Measurements from ENCODE around the gene USP17L28. TPM values are rescaled to one million over a fixed set of nuclear protein-coding genes. Genes with fewer than 3 reads are reported as not detected.

The USP17L28 gene
- not detected in 2 replicates for polyA plus RNA-seq

DNA sequence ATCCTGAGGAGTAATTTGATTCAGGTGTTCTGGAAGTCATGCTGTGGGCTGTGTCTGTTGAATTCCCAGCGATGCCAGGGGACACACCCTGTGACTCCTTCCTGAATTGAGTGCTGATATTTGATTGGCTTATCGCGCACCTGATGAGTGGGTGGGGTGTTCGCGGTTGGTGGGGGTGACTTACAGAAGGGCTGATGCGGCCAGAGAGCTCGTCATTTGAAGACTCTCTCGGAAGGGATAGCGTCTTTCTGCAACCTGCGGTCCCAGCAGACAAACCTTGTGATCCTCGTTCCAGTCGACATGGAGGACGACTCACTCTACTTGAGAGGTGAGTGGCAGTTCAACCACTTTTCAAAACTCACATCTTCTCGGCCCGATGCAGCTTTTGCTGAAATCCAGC lies at the start of gene USP17L28:
USP17L28 (plus strand) TSS at position 301 of the 400 bp plus-strand sequence; CDS start at position 301, 0 bp downstream.

GRCh38 chr4:9324865-9325264 lies 23.8 kb upstream of the USP17L28 start, which contains the start of gene USP17L24:
Gene USP17L24 (plus strand): TSS chr4:9325165. CDS start chr4:9325165, 0 bp downstream.

DNA sequence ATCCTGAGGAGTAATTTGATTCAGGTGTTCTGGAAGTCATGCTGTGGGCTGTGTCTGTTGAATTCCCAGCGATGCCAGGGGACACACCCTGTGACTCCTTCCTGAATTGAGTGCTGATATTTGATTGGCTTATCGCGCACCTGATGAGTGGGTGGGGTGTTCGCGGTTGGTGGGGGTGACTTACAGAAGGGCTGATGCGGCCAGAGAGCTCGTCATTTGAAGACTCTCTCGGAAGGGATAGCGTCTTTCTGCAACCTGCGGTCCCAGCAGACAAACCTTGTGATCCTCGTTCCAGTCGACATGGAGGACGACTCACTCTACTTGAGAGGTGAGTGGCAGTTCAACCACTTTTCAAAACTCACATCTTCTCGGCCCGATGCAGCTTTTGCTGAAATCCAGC lies 19.1 kb upstream of the USP17L28 start, which contains the start of gene USP17L25:
USP17L25 (plus strand) TSS at position 301 of the 400 bp plus-strand sequence; CDS start at position 301, 0 bp downstream.

GRCh38 chr4:9334358-9334757 lies 14.3 kb upstream of the USP17L28 start, which contains the start of gene USP17L26:
Gene USP17L26 (plus strand): TSS chr4:9334658. CDS start chr4:9334658, 0 bp downstream.

DNA sequence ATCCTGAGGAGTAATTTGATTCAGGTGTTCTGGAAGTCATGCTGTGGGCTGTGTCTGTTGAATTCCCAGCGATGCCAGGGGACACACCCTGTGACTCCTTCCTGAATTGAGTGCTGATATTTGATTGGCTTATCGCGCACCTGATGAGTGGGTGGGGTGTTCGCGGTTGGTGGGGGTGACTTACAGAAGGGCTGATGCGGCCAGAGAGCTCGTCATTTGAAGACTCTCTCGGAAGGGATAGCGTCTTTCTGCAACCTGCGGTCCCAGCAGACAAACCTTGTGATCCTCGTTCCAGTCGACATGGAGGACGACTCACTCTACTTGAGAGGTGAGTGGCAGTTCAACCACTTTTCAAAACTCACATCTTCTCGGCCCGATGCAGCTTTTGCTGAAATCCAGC lies 9.6 kb upstream of the USP17L28 start, which contains the start of gene USP17L5:
USP17L5 (plus strand) TSS at position 301 of the 400 bp plus-strand sequence; CDS start at position 301, 0 bp downstream.

DNA sequence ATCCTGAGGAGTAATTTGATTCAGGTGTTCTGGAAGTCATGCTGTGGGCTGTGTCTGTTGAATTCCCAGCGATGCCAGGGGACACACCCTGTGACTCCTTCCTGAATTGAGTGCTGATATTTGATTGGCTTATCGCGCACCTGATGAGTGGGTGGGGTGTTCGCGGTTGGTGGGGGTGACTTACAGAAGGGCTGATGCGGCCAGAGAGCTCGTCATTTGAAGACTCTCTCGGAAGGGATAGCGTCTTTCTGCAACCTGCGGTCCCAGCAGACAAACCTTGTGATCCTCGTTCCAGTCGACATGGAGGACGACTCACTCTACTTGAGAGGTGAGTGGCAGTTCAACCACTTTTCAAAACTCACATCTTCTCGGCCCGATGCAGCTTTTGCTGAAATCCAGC lies 4.8 kb upstream of the USP17L28 start, which contains the start of gene USP17L27:
USP17L27 (plus strand) TSS at position 301 of the 400 bp plus-strand sequence; CDS start at position 301, 0 bp downstream.

GRCh38 chr4:9353338-9353737 lies 4.6 kb downstream of the USP17L28 start, which contains the start of gene USP17L29:
Gene USP17L29 (plus strand): TSS chr4:9353638. CDS start chr4:9353638, 0 bp downstream.

GRCh38 chr4:9362829-9363228 lies 14.1 kb downstream of the USP17L28 start, which contains the start of gene USP17L30:
Gene USP17L30 (plus strand): TSS chr4:9363129. CDS start chr4:9363129, 0 bp downstream.

Other genes with a start within 250 kb of the USP17L28 start
- 0.13 TPM in 1 of 2 replicates, not detected in the other for gene FAM90A26, start 178.5 kb upstream of the USP17L28 start, polyA plus RNA-seq
- gene USP17L10, start 138.2 kb upstream of the USP17L28 start, polyA plus RNA-seq = not detected in 2 replicates
- not detected in 2 replicates for gene USP17L11, start 133.5 kb upstream of the USP17L28 start, polyA plus RNA-seq
- gene USP17L12, start 128.7 kb upstream of the USP17L28 start, polyA plus RNA-seq = not detected in 2 replicates
- gene USP17L13, start 124.0 kb upstream of the USP17L28 start, polyA plus RNA-seq = not detected in 2 replicates
- gene USP17L15, start 114.5 kb upstream of the USP17L28 start, polyA plus RNA-seq = not detected in 2 replicates
- gene USP17L17, start 105.0 kb upstream of the USP17L28 start, polyA plus RNA-seq = not detected in 2 replicates
- gene USP17L18, start 100.3 kb upstream of the USP17L28 start, polyA plus RNA-seq = not detected in 2 replicates
- not detected in 2 replicates for gene USP17L19, start 95.5 kb upstream of the USP17L28 start, polyA plus RNA-seq
- not detected in 2 replicates for gene USP17L20, start 90.8 kb upstream of the USP17L28 start, polyA plus RNA-seq
- not detected in 2 replicates for gene USP17L21, start 86.0 kb upstream of the USP17L28 start, polyA plus RNA-seq
- gene USP17L22, start 81.3 kb upstream of the USP17L28 start, polyA plus RNA-seq = not detected in 2 replicates
- gene USP17L24, start 23.7 kb upstream of the USP17L28 start, polyA plus RNA-seq = not detected in 2 replicates
- gene USP17L25, start 19.0 kb upstream of the USP17L28 start, polyA plus RNA-seq = not detected in 2 replicates
- gene USP17L26, start 14.2 kb upstream of the USP17L28 start, polyA plus RNA-seq = not detected in 2 replicates
- gene USP17L5, start 9.5 kb upstream of the USP17L28 start, polyA plus RNA-seq = not detected in 2 replicates
- gene USP17L27, start 4.7 kb upstream of the USP17L28 start, polyA plus RNA-seq = not detected in 2 replicates
- gene USP17L29, start 4.7 kb downstream of the USP17L28 start, polyA plus RNA-seq = not detected in 2 replicates
- gene USP17L30, start 14.2 kb downstream of the USP17L28 start, polyA plus RNA-seq = not detected in 2 replicates
- not detected in 2 replicates for gene DEFB131A, start 95.5 kb downstream of the USP17L28 start, polyA plus RNA-seq